ENCODE data around the gene SIL1.

- TF ChIP-seq CTCF (IDR thresholded peaks at IDR 0.05) (peak in 3 of 4 experiments; percentile 13 to 24 (median 22)), POLR2A (IDR thresholded peaks at IDR 0.05) (no peak), EP300 (IDR thresholded peaks at IDR 0.05) (no peak)
Measured at GRCh38 chr5:139193928-139194327, 4.2 kb downstream of the SIL1 start.

Data from gastroesophageal sphincter (tissue), 3 donors.